Duodenal mucosa (tissue), 2 donors: ENCODE results near the gene ARIH1.
"Not testable (repeated sequence)": the region's sequence is repeated elsewhere in the genome, so short reads cannot be mapped to it uniquely, and the experiment has no call there.

Source experiments
- H3K27ac ChIP-seq: one replicate; pipeline ENCODE4 v1.7.0; 2013; ENCODE audit warnings: low read depth, low read length
- H3K27me3 ChIP-seq, 2 donors: one replicate each; pipeline ENCODE4 v1.7.0; 2013; ENCODE audit warnings: low read length in 2 of 2, control low read depth in 1 of 2; ENCODE audit not compliant: insufficient read depth in 2 of 2, control insufficient read depth in 1 of 2
- H3K36me3 ChIP-seq, 2 donors: one replicate each; pipeline ENCODE4 v1.7.0; 2013; ENCODE audit warnings: low read length in 2 of 2, control low read depth in 1 of 2; ENCODE audit not compliant: insufficient read depth in 2 of 2, control insufficient read depth in 1 of 2
- H3K4me1 ChIP-seq, 2 donors: one replicate each; pipeline ENCODE4 v1.7.0; 2013; ENCODE audit warnings: low read length in 2 of 2, control low read depth in 1 of 2; ENCODE audit not compliant: insufficient read depth in 2 of 2, control insufficient read depth in 1 of 2
- H3K4me3 ChIP-seq, 2 donors: one replicate each; pipeline ENCODE4 v1.7.0; 2013; ENCODE audit warnings: low read length in 2 of 2, low read depth in 1 of 2
- H3K9ac ChIP-seq, 2 donors: one replicate each; pipeline ENCODE4 v1.7.0; 2013; ENCODE audit warnings: low read length in 2 of 2, low read depth in 1 of 2
- H3K9me3 ChIP-seq, 2 donors: one replicate each; pipeline ENCODE4 v1.7.0; 2013; ENCODE audit warnings: low read length in 2 of 2, control low read depth in 1 of 2; ENCODE audit not compliant: control insufficient read depth in 1 of 2

ARIH1 gene

GRCh38 chr15:72642271-72642670 lies 168.1 kb downstream of the ARIH1 start:
- not testable (repeated sequence) for H3K4me3 ChIP-seq, H3K27me3 ChIP-seq, H3K9me3 ChIP-seq, H3K36me3 ChIP-seq, H3K9ac ChIP-seq, H3K27ac ChIP-seq, H3K4me1 ChIP-seq

GRCh38 chr15:72648631-72649253 lies 174.6 kb downstream of the ARIH1 start:
- not testable (repeated sequence) for H3K27ac ChIP-seq, H3K27me3 ChIP-seq, H3K36me3 ChIP-seq, H3K9me3 ChIP-seq, H3K9ac ChIP-seq, H3K4me1 ChIP-seq, H3K4me3 ChIP-seq
